Measurements from ENCODE around the gene ARMS2. TPM values are rescaled to one million over a fixed set of nuclear protein-coding genes. Genes with fewer than 3 reads are reported as not detected.

Gene ARMS2
- total and polyA plus RNA-seq, 2 of the 13 experiments (the other 11 are each of a cell fraction or from before 2014, with no cell fraction given): not detected

- H3K36me3 ChIP-seq (replicated peaks in 1 of 2; ENCODE audit: control insufficient read depth in 1 of 2, insufficient read depth in 2 of 2, low read length in 2 of 2): no peaks in the 10 kb centered on the region
- H2AFZ ChIP-seq (ENCODE audit: low read length): no peak overlapping the region
- no TSS peak for BruUV-seq (replicated peaks)
- WGBS (ENCODE audit: low lambda C conversion rate): 15% methylated on average over 6 of the region's 6 CpGs
- ChIA-PET CTCF (ENCODE audit: low intra/inter-chr PET ratio, low total read pairs) (no interaction called here), POLR2A (no interaction called here)
- H3K4me3 ChIP-seq (replicated peaks in 1 of 3; ENCODE audit: insufficient read depth in 1 of 3, low read depth in 2 of 3, low read length in 3 of 3): no peak overlapping the region
- no peaks in the 10 kb centered on the region for H3K79me2 ChIP-seq (ENCODE audit: insufficient read depth, low read length)
- in situ Hi-C loops (cut with HindIII; ENCODE audit: extremely low pct_ligation_motif_present, low pct_unique_long_range_greater_than_20kb) (no loop called here), intact Hi-C loops (cut with micrococcal nuclease; ENCODE audit: unreplicated experiment) (no loop called here)
- no peak for FAIRE-seq
- no peak overlapping the region for H3K4me2 ChIP-seq (ENCODE audit: low read depth, low read length)
- no peak for DNase-seq (ENCODE audit: low spot score)
- no peak for ATAC-seq
- H4K20me1 ChIP-seq (ENCODE audit: insufficient read depth, low read length): no peaks in the 10 kb centered on the region
- H3K27me3 ChIP-seq (ENCODE audit: control insufficient read depth in 1 of 2, insufficient read depth in 2 of 2, low read length in 2 of 2): peaks cover 0 to 24% of the 10 kb centered on the region in 2 experiments; a peak in 4 of 5 replicates
- H3K4me1 ChIP-seq (ENCODE audit: insufficient read depth, low read length): no peaks in the 10 kb centered on the region
- H3K9me3 ChIP-seq (ENCODE audit: low read length): no peaks in the 10 kb centered on the region
- no peak overlapping the region for H3K9ac ChIP-seq (ENCODE audit: insufficient read depth, low read depth, low read length)
- no peak overlapping the region for H3K27ac ChIP-seq (ENCODE audit: extremely low read length, insufficient read depth, low read length)
- TF ChIP-seq, protein P1, sequence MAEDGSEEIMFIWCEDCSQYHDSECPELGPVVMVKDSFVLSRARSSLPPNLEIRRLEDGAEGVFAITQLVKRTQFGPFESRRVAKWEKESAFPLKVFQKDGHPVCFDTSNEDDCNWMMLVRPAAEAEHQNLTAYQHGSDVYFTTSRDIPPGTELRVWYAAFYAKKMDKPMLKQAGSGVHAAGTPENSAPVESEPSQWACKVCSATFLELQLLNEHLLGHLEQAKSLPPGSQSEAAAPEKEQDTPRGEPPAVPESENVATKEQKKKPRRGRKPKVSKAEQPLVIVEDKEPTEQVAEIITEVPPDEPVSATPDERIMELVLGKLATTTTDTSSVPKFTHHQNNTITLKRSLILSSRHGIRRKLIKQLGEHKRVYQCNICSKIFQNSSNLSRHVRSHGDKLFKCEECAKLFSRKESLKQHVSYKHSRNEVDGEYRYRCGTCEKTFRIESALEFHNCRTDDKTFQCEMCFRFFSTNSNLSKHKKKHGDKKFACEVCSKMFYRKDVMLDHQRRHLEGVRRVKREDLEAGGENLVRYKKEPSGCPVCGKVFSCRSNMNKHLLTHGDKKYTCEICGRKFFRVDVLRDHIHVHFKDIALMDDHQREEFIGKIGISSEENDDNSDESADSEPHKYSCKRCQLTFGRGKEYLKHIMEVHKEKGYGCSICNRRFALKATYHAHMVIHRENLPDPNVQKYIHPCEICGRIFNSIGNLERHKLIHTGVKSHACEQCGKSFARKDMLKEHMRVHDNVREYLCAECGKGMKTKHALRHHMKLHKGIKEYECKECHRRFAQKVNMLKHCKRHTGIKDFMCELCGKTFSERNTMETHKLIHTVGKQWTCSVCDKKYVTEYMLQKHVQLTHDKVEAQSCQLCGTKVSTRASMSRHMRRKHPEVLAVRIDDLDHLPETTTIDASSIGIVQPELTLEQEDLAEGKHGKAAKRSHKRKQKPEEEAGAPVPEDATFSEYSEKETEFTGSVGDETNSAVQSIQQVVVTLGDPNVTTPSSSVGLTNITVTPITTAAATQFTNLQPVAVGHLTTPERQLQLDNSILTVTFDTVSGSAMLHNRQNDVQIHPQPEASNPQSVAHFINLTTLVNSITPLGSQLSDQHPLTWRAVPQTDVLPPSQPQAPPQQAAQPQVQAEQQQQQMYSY (CRISPR knock-in tag; IDR thresholded peaks at IDR 0.05): no peak
- no peak for TF ChIP-seq ZKSCAN8 (CRISPR knock-in tag; IDR thresholded peaks at IDR 0.05; ENCODE audit: borderline replicate concordance)
- no peak for TF ChIP-seq MTA3 (CRISPR knock-in tag; IDR thresholded peaks at IDR 0.05)
- TF ChIP-seq, protein P2, sequence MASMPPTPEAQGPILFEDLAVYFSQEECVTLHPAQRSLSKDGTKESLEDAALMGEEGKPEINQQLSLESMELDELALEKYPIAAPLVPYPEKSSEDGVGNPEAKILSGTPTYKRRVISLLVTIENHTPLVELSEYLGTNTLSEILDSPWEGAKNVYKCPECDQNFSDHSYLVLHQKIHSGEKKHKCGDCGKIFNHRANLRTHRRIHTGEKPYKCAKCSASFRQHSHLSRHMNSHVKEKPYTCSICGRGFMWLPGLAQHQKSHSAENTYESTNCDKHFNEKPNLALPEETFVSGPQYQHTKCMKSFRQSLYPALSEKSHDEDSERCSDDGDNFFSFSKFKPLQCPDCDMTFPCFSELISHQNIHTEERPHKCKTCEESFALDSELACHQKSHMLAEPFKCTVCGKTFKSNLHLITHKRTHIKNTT (CRISPR knock-in tag; IDR thresholded peaks at IDR 0.05): no peak
- no peak for TF ChIP-seq DNMT1 (CRISPR knock-in tag; IDR thresholded peaks at IDR 0.05)
- TF ChIP-seq ZNF746 (CRISPR knock-in tag; IDR thresholded peaks at IDR 0.05): no peak
- no peak for TF ChIP-seq ZNF747 (CRISPR knock-in tag; IDR thresholded peaks at IDR 0.05; ENCODE audit: borderline replicate concordance)
- no peak for TF ChIP-seq CBFB (CRISPR knock-in tag; IDR thresholded peaks at IDR 0.05)
- TF ChIP-seq, protein P3, sequence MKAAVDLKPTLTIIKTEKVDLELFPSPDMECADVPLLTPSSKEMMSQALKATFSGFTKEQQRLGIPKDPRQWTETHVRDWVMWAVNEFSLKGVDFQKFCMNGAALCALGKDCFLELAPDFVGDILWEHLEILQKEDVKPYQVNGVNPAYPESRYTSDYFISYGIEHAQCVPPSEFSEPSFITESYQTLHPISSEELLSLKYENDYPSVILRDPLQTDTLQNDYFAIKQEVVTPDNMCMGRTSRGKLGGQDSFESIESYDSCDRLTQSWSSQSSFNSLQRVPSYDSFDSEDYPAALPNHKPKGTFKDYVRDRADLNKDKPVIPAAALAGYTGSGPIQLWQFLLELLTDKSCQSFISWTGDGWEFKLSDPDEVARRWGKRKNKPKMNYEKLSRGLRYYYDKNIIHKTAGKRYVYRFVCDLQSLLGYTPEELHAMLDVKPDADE (CRISPR knock-in tag; IDR thresholded peaks at IDR 0.05): no peak
- TF ChIP-seq ZHX1 (CRISPR knock-in tag; IDR thresholded peaks at IDR 0.05; ENCODE audit: low read depth): no peak
- no peak for TF ChIP-seq ZKSCAN5 (CRISPR knock-in tag; IDR thresholded peaks at IDR 0.05)
- TF ChIP-seq ZNF512B (CRISPR knock-in tag; IDR thresholded peaks at IDR 0.05; ENCODE audit: borderline replicate concordance): no peak
- no peak for TF ChIP-seq ZNF558 (CRISPR knock-in tag; IDR thresholded peaks at IDR 0.05; ENCODE audit: borderline replicate concordance)
Observed at GRCh38 chr10:122500726-122501125, 46.3 kb downstream of the ARMS2 start.

Data from HepG2 (cell line).